Measurements from ENCODE around the gene DNM3.

The DNM3 gene

DNA sequence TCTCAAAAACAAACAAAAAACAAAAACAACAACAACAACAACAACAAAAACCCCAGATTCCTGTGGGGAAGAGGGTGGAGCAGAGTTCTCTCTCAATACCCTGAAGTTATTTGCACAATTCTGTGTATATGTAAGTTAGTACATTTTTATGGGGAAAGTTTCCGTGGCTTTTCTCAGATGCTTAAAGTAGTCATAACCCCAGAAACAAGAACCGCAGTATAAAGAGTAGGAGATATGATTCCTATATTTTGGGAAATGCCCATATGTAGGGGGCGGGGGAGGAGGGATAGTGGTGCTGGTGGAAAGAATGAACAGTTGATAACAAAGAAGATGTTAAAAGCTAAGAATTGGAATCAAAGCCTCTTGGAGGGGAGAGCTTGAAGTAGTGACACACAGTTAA, 131.5 kb downstream of the DNM3 start:
- DNase-seq (ENCODE audit: low read depth in 2 of 2), result no peak

DNA sequence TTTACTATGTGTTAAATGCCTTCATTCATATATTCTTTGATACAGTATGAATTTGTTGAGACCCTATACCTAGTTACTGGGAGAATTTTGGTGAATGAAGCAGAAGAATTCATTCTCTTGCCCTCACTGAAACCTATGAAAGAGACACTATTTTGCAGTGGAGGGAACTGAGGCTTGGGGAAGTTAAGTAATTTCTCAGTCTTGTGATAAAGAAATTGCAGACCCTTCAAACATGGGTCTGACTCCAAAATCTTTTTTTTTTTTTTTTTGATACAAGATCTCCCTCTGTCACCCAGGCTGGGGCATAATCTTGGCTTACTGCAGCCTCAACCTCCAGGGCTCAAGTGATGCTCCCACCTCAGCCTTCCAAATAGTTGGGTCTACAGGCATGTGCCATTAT, 132.1 kb downstream of the DNM3 start:
- no peak for DNase-seq (ENCODE audit: low read depth in 2 of 2)

GRCh38 chr1:171981303-171981702, 140.0 kb downstream of the DNM3 start:
- DNase-seq (ENCODE audit: low read depth in 2 of 2), result no peak

GRCh38 chr1:171983584-171983983, 142.3 kb downstream of the DNM3 start:
- DNase-seq (ENCODE audit: low read depth in 2 of 2), result no peak

DNA sequence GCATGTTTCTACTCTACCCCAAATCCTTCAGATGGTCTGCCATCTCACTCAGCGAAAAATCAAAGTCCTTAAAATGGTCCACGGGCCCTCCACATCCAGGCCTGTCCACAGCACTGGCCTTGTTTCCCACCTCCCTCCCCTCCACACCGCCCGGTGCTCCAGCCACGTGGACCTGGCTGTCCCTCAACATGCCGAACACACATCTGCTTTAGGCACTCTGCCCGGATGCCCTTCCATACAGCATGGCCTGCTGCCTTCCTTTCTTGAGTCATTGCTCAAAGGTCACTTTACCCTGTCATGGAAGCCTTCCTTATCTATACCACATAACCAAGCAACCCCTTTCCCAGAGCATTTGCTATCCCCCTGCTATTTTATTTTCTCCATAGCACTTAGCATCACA, 143.0 kb downstream of the DNM3 start:
- no peak for DNase-seq (ENCODE audit: low read depth in 2 of 2)

GRCh38 chr1:171984850-171985485, 143.7 kb downstream of the DNM3 start:
- DNase-seq (ENCODE audit: low read depth in 2 of 2), result no peak

GRCh38 chr1:171985639-171986038, 144.3 kb downstream of the DNM3 start:
- DNase-seq (ENCODE audit: low read depth in 2 of 2), result no peak

DNA sequence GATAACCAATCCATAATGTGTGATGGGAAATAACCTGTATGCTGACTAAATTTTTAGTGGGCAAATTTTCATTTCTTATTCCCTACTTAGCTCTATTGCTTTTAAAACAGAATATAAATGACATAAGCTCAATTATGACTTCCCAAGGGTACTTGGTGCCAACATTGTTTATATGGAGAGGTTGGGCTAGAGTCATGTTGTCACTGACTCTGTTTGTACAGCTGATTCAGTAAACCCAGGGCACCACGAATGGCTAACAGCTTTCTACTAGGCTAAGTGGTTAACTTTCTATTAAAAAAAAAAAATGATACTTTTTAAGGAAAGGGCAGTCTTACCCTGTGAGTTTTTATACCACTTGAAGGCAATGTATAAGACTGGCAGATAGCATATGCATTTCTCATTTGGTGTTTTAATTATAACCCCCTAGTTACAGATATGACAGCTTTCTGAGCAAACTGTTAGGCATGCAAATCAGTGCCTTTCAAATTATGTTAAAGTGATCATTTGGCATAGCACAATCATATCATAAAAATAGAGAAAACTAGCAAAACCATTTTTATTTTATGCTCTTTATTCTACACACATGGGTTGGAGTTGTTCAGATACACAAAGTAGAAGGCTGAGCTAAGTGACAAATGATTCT, 147.1 kb downstream of the DNM3 start:
- no peak for DNase-seq (ENCODE audit: low read depth in 2 of 2)

GRCh38 chr1:171990371-171990770, 149.1 kb downstream of the DNM3 start:
- DNase-seq (ENCODE audit: low read depth in 2 of 2), result no peak

- no peak for DNase-seq (ENCODE audit: low read depth in 2 of 2)
These were observed 153.0 kb downstream of the DNM3 start for GRCh38 chr1:171994293-171994692.

GRCh38 chr1:171995573-171995972, 154.3 kb downstream of the DNM3 start:
- DNase-seq (ENCODE audit: low read depth in 2 of 2), result no peak

- DNase-seq (ENCODE audit: low read depth in 2 of 2), result no peak
These were observed 156.6 kb downstream of the DNM3 start for GRCh38 chr1:171997936-171998335.

DNA sequence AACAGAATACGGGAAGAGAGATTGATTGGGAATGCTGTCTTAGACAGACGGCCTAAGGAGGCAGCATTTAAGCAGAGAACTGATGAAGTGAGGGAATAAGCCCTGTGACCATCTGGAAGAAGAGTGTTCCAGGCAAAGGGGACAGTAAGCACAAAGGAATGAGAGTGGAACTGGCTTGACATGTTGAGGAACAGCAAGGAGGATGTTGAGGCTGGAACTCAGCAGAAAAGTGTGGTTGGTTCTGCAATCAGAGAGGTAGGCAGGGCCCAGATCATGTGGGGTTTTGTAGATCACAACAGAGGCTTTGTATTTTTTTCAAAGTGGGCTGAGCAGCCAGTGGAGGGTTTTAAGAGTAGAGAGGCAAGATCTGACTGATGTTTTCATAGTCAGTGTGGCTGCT, 157.4 kb downstream of the DNM3 start:
- DNase-seq (ENCODE audit: low read depth in 2 of 2), result no peak

DNA sequence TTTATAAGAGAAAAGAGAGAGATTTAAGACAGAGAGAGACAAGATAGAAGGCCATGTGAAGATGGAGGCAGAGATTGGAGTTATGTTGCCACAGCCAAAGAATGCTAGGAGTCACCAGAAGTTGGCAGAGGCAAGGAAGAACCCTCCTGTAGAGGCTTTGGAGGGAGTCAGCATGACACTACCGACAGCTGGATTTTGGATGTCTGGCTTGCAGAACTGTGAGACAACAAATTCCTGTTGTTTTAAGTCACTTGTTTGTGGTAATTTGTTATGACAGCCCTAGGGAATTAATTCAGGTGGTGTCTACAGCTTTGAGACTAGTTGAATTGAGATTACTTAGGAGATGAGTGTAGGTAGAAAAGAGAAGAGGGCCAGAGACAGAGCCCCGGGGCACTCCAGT, 158.5 kb downstream of the DNM3 start:
- no peak for DNase-seq (ENCODE audit: low read depth in 2 of 2)

DNA sequence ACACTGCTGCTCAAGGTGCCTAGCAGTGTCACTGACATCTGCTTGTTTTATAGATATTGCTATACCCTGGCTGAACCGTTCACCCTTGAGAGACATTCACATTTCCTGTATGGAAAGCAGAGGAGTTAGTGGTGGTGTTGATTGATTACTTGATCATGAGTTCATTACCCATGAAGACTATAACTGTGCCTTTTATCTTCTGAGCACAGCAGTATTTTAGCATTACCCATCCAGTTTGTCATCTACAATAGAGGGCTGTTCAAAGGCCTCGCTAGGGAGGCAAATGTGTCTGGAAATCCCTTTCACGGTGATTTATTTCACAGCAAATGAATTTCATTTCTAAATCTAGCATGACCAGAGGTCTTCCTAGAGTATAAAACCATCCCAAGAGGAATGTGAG, 160.0 kb downstream of the DNM3 start:
- no peak for DNase-seq (ENCODE audit: low read depth in 2 of 2)

DNA sequence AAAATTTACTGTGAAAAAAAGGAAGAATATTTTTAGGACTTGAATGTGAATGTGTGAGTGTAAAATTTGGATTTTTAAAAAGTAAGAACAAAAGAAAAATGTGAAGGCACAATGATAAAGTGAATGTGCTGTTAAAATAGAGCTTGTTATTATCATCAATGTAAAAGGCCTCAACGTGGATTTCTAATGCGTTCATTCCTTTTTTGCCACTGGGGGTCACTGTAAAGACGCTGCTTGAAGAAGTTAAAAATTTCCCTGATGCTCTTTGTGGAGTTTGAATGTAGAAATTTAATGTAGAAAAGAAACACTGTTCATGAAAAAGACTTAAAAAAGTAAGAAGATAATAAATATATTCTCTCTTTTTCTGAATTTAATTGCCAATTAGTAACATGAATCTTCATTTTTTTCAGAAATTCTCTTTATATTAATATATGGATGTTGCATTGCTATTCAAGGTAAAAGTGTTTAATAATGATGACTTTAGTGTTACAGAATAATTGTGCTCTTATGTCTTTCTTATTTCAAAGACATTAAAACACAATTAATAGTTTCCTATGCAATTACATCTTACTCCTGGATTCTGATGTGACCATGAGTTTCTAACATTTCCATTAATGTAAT, 161.5 kb downstream of the DNM3 start:
- no peak for DNase-seq (ENCODE audit: low read depth in 2 of 2)

DNA sequence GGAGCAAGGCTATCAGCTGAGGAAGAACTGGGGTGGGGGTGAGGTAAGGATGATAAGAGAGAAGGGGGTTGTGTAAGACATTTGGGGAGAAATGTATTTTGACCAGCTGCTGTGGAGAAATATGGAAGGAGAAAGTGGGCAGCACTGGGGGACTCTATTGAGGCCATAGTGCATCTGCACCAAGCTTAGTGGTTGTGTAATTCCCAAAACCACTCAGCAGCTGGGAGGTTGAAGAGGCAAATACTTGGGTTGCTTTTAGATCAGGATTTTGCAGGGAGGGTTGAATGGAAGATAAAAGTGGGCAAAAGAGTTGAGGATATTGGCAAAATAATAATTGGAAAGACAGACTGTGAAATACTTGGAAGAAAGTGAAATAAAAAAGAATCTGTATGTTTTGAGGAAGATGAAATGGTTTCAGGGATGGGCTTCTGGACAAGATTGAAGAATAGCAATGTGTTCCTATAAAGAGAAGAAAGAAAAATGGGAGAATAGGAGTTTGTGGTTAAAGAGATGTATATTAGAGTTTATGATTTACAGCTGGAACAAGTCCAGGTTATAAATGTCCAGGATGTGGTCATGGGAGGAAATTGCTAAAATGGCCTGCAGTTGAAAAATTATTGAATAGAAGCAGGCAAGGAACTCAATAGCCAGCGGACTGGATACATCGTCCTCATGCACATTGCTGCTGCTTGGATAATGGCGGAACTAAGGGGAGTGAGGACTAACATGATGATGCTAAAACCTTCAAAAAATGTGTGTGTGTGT, 162.7 kb downstream of the DNM3 start:
- no peak for DNase-seq (ENCODE audit: low read depth in 2 of 2)

DNA sequence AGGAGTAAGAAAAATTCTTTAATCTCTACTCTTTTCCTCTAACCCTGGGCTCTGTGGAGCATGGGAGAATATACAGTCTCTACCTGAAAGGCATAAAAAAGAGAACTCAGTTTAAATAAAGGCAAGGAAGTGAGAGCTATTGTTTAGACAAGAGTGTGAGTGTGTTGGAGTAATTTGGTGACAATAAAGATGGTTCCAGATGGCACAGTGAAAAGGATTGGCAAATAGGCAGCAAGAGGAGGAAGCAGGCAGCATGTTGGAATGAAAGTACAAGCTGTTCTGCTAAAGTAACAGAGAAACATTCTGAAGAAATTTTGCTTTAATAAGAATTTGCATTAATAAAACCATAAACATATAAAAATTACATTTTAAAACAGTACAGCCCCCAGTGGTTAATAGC, 163.4 kb downstream of the DNM3 start:
- DNase-seq (ENCODE audit: low read depth in 2 of 2), result no peak

DNA sequence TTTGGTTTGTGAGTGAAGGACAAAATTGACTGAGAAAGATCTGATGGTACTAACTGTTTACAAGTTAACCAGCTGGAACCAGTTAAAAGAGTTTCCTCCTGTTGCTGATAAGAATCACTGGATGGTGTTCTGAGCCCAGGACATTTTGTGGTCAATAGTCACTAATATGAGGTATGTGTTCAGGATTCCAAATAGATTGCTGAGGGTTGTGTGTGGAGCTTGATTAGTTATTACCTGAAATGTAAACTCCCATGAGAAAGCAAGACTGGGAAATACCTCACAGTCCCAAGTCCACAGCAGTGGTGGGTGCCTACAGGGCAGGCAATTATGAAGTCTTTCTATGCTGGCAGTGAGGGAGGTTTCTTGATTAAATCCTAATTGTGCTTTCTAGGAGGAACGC, 164.6 kb downstream of the DNM3 start:
- DNase-seq (ENCODE audit: low read depth in 2 of 2), result no peak

DNA sequence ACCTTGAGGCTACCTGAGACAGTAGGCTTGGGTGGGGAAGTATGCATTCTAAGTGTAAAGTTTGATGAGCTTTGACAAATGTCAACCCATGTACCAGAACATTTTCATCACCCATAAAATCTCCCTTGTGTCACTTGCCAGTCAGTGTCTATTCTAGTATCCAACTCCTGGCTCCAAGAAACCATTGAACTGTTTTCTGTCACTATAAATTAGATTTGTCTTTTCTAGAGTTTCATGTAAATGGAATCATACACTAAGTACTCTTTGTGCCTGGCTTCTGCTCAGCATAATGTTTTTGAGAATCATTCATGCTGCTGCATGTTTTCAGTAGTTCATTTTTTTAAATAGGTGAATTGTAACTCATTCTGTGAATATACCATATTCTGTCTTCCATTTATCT, 165.4 kb downstream of the DNM3 start:
- no peak for DNase-seq (ENCODE audit: low read depth in 2 of 2)

DNA sequence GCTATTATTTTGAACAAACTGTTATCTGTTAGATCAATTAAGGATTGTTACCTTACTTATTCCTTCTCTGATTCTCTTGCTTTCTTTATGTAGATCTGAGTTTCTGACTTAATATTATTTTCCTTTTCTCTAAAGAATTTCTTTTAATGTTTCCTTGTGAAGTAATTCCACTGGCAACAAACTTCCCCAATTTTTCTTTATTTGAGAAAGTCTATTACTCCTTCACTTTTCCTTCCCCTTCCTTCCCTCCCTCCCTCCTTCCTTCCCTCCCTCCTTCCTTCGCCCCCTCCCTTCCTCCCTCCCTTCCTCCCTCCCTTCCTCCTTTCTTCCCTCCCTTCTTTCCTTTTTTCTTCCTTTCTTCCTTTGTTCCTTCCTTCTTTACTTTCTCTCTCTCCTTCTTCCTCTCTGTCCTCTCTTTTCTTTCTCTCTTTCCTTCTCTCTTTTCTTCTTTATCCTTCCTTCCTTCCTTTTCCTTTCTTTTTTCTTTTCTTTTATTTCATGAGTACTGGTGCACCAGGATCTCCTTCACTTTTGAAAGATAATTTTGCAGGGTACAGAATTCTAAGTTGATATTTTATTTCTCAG, 177.5 kb downstream of the DNM3 start:
- no peak for DNase-seq (ENCODE audit: low read depth in 2 of 2)

DNA sequence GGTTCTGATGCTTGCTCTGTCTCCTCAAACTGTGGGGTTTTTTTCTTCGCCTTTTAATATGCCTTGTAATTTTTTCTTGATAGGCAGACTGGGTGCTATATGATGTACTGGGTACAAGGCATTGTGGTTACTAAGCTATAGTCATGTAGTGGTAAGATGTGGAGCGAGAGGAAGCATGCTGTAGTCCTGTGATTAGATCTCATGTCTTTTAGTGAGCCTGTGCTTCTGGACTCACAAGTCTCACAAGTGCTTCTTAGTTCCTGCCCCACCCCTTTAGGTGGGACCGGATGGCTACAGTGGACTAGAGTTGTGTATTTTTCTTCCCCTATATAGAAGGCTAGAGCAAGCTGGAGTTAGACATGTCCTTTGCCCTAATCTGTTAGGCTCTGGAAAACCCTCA, 178.7 kb downstream of the DNM3 start:
- DNase-seq (ENCODE audit: low read depth in 2 of 2), result no peak

Data from stimulated activated CD4-positive, alpha-beta T cell treated with anti-CD3 and anti-CD28 coated beads, Interleukin-4, amount 100 ng/mL, for 48 hours (primary cell).